Activated naive CD8-positive, alpha-beta T cell treated with anti-CD3 and anti-CD28 coated beads, Interleukin-2, amount 10 ng/mL, durations not matched to agents 7 days and 5 days (primary cell): ENCODE data around the gene PTPN9. TPM values are rescaled to one million over a fixed set of nuclear protein-coding genes. Genes with fewer than 3 reads are reported as not detected.
"Not testable (repeated sequence)": the region's sequence is repeated elsewhere in the genome, so short reads cannot be mapped to it uniquely, and the experiment has no call there.

Experiments used
- ATAC-seq: fragments of 150-1000 bp; cut with Tn5 transposase; one replicate; pipeline ENCODE4 v1.10.0; 2021; ENCODE audit warnings: low read depth, moderate library complexity
- POLR2A ChIA-PET: fragments of 350-600 bp; sonication (Branson Sonifier 250); formaldehyde crosslinking; loops from one replicate; lab custom pipeline; 2021; ENCODE audit warnings: antibody characterized with exemption; lab: Charles Lee
- DNase-seq: peaks from one replicate; pipeline ENCODE4 v3.0.0; 2021
- H3K27ac Mint-ChIP-seq: one replicate; pipeline ENCODE4 v1.8.0; 2022; ENCODE audit warnings: mild to moderate bottlenecking, mixed read lengths
- H3K27me3 Mint-ChIP-seq: one replicate; pipeline ENCODE4 v1.8.0; 2022; ENCODE audit warnings: mild to moderate bottlenecking, moderate library complexity, mixed read lengths
- H3K36me3 Mint-ChIP-seq: one replicate; pipeline ENCODE4 v1.8.0; 2021; ENCODE audit warnings: mild to moderate bottlenecking, mixed read lengths
- H3K4me1 Mint-ChIP-seq: one replicate; pipeline ENCODE4 v1.8.0; 2021; ENCODE audit warnings: mixed read lengths
- H3K4me3 Mint-ChIP-seq: one replicate; pipeline ENCODE4 v1.8.0; 2022; ENCODE audit warnings: mild to moderate bottlenecking, moderate library complexity, mixed read lengths
- H3K9me3 Mint-ChIP-seq: one replicate; pipeline ENCODE4 v1.8.0; 2021; ENCODE audit warnings: mixed read lengths
- total RNA-seq, 2 experiments: library from RNA; stranded (reverse); gene quantifications; one replicate each; pipeline ENCODE4 v1.2.3, GENCODE V29; 2021

PTPN9 gene
- total RNA-seq, 2 experiments from 2014 or later, result 35.8 to 37.5 TPM

DNA sequence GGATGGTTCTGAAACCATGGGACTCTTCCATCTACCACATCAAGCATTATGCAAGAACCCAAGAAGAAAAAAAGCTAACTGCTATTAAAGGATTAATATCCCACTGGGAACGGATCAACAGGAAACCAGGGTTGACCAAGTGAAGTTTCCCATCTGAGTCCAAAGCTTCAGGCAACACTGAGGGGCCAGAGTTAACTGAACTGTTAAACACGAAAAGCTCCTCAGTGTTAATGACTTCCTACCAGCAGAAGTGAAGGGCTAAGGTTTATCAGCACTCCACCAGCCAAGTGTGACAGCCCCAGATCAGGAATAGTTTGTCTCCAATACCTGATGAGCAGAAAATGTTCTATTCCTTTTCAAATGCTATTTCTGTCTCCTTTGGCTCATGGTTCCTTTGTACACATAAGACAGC lies 36.7 kb downstream of the PTPN9 start:
- POLR2A ChIA-PET, result interaction anchor here (1.1 kb wide), 1 partner anchor 98 kb away, joined by 3 read pairs; the partner anchor contains the start of gene IMP3
- no peak for ATAC-seq
- H3K4me3 Mint-ChIP-seq, result no peak overlapping the region
- H3K27ac Mint-ChIP-seq, result no peak overlapping the region
- H3K36me3 Mint-ChIP-seq, result peaks cover 31% of the 10 kb centered on the region
- no peaks in the 10 kb centered on the region for H3K9me3 Mint-ChIP-seq
- peaks cover 16% of the 10 kb centered on the region for H3K4me1 Mint-ChIP-seq
- DNase-seq, result no peak
- no peaks in the 10 kb centered on the region for H3K27me3 Mint-ChIP-seq

DNA sequence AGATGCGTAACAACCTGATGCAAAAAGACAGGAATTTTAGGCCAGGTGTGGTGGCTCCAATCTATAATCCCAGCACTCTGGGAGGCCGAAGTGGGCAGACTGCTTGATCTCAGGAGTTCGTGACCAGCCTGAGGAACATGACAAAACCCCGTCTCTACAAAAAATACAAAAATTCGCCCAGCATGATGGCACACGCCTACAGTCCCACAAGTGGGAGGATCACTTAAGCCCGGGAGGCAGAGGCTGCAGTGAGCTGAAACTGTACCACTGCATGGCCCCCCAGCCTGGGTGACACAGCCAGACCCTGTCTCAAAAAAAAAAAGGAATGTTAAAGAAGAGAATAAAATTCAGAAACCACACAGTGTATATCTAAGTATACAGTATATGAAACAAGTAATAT lies 40.7 kb downstream of the PTPN9 start:
- no peaks in the 10 kb centered on the region for H3K9me3 Mint-ChIP-seq
- no peak for ATAC-seq
- no peak overlapping the region for H3K27ac Mint-ChIP-seq
- H3K4me1 Mint-ChIP-seq, result peaks cover 18% of the 10 kb centered on the region
- H3K36me3 Mint-ChIP-seq, result peaks cover 20% of the 10 kb centered on the region
- H3K4me3 Mint-ChIP-seq, result no peak overlapping the region
- no peak for DNase-seq
- POLR2A ChIA-PET, result no interaction called here
- H3K27me3 Mint-ChIP-seq, result no peaks in the 10 kb centered on the region

GRCh38 chr15:75533945-75534344 lies 45.2 kb downstream of the PTPN9 start:
- Mint-ChIP-seq H3K27me3 (no peaks in the 10 kb centered on the region), H3K9me3 (no peaks in the 10 kb centered on the region)

GRCh38 chr15:75532413-75533250 lies 46.5 kb downstream of the PTPN9 start:
- Mint-ChIP-seq H3K4me3 (no peak overlapping the region), H3K27me3 (no peaks in the 10 kb centered on the region), H3K9me3 (no peaks in the 10 kb centered on the region), H3K36me3 (peaks cover 7% of the 10 kb centered on the region), H3K27ac (no peak overlapping the region), H3K4me1 (peaks cover 7% of the 10 kb centered on the region)
- POLR2A ChIA-PET, result interaction anchor here (0.6 kb wide), 3 partner anchors 19 to 70 kb away, joined by 3 to 4 read pairs (median 4); no protein-coding TSS in a partner anchor
- DNase-seq (no peak), ATAC-seq (no peak)

More at GRCh38 chr15:75533945-75534344, 45.2 kb downstream of the PTPN9 start:
- Mint-ChIP-seq H3K36me3 (peaks cover 11% of the 10 kb centered on the region), H3K27ac (no peak overlapping the region), H3K4me1 (peaks cover 7% of the 10 kb centered on the region), H3K4me3 (no peak overlapping the region)
- ATAC-seq (no peak), DNase-seq (no peak)
- POLR2A ChIA-PET, result interaction anchor here (0.9 kb wide), 1 partner anchor 128 kb away, joined by 4 read pairs; no protein-coding TSS in a partner anchor

DNA sequence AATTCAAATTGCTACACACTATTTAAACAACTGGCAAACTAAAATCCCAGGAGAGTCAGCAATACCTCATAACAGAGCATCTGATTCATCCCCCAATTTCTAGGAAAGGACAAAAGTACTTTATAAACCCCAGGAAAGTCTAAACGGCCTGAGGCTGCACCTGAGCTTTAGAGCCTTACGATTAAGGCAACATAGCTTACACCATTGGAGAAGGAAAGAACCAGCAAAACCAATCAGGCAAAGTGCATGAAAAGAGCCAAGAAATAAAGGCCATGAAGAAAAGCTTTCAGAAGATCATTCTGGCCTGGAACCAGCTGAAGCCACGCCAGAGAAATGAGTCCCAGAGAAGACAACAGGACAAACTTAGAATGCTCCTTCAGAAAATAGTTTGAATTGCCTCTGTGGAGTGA lies 48.1 kb downstream of the PTPN9 start:
- POLR2A ChIA-PET, result no interaction called here
- H3K9me3 Mint-ChIP-seq, result no peaks in the 10 kb centered on the region

GRCh38 chr15:75530169-75530568 lies 48.9 kb downstream of the PTPN9 start:
- Mint-ChIP-seq H3K4me3 (no peak overlapping the region), H3K9me3 (no peaks in the 10 kb centered on the region), H3K27ac (no peak overlapping the region), H3K4me1 (peaks cover 5% of the 10 kb centered on the region), H3K36me3 (peaks cover 19% of the 10 kb centered on the region), H3K27me3 (no peaks in the 10 kb centered on the region)
- POLR2A ChIA-PET, result no interaction called here
- no peak for DNase-seq
- ATAC-seq, result no peak

More for the DNA sequence above, 48.1 kb downstream of the PTPN9 start:
- no peak overlapping the region for H3K27ac Mint-ChIP-seq
- no peaks in the 10 kb centered on the region for H3K27me3 Mint-ChIP-seq
- H3K4me1 Mint-ChIP-seq, result peaks cover 5% of the 10 kb centered on the region
- peaks cover 18% of the 10 kb centered on the region for H3K36me3 Mint-ChIP-seq
- ATAC-seq (no peak), DNase-seq (no peak)
- no peak overlapping the region for H3K4me3 Mint-ChIP-seq

DNA sequence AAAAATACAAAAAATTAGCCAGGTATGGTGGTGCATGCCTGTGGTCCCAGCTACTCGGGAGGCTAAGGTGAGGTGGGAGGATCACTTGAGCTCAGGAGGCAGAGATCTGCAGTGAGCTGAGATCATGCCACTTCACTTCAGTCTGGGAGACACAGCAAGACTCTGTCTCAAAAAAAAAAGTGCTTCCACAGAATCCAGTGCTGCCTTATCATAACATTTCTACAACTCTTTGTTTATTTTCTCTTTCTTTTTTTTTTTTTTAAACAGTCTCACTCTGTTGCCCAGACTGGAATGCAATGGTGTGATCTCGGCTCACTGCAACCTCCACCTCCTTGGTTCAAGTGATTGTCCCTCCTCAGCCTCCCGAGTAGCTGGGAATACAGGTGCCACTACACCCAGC lies 53.4 kb downstream of the PTPN9 start:
- not testable (repeated sequence) for H3K27me3 Mint-ChIP-seq, ATAC-seq, DNase-seq, H3K4me3 Mint-ChIP-seq, H3K9me3 Mint-ChIP-seq, H3K27ac Mint-ChIP-seq, H3K4me1 Mint-ChIP-seq
- POLR2A ChIA-PET, result interaction anchor here (0.8 kb wide), 1 partner anchor 74 kb away, joined by 6 read pairs; the partner anchor contains the start of gene SIN3A
- peaks cover 35% of the 10 kb centered on the region for H3K36me3 Mint-ChIP-seq

- POLR2A ChIA-PET, result no interaction called here
- no peak overlapping the region for H3K27ac Mint-ChIP-seq
Observed at GRCh38 chr15:75523011-75523410, 56.1 kb downstream of the PTPN9 start.

GRCh38 chr15:75517233-75517632 lies 61.9 kb downstream of the PTPN9 start:
- Mint-ChIP-seq H3K9me3 (no peaks in the 10 kb centered on the region), H3K27ac (no peak overlapping the region), H3K27me3 (no peaks in the 10 kb centered on the region), H3K4me3 (no peak overlapping the region), H3K4me1 (no peaks in the 10 kb centered on the region), H3K36me3 (peaks cover 24% of the 10 kb centered on the region)
- DNase-seq, result no peak
- POLR2A ChIA-PET, result no interaction called here
- no peak for ATAC-seq

More at GRCh38 chr15:75523011-75523410, 56.1 kb downstream of the PTPN9 start:
- no peak overlapping the region for H3K4me3 Mint-ChIP-seq
- no peak for ATAC-seq
- H3K27me3 Mint-ChIP-seq, result no peaks in the 10 kb centered on the region
- peaks cover 36% of the 10 kb centered on the region for H3K36me3 Mint-ChIP-seq
- H3K9me3 Mint-ChIP-seq, result no peaks in the 10 kb centered on the region
- no peaks in the 10 kb centered on the region for H3K4me1 Mint-ChIP-seq
- DNase-seq, result no peak

DNA sequence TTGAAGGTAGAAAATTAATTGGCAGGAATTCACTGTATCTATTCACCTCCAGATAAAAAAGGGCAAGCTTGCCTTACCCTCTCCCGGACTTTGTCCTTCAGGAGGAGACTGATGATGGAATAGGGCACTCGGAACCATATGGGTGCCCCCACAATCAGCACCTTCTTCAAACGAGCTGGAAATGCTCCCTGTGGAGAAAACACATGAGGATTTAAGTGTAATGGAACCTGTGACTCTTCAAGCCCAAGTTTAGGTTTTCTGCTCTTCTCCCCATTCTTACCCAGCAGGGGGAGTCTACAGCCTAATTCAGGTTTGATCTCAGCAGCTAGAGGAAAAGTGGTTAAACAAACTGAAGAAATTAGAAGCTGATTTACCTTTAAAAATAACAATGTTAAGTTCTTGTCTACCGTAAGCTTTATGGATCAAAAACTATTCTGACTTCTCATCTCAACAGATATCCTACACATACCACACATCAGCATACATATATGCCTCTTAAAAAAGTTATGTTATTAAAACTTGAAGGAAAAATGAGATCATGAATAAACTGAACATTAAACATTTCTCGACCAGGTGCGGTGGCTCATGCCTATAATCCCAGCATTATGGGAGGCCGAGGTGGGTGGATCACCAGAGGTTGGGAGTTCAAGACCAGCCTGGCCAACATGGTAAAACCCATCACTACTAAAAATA lies 70.1 kb downstream of the PTPN9 start:
- Mint-ChIP-seq H3K36me3 (peaks cover 13% of the 10 kb centered on the region), H3K4me3 (no peak overlapping the region), H3K27ac (no peak overlapping the region), H3K27me3 (no peaks in the 10 kb centered on the region), H3K9me3 (no peaks in the 10 kb centered on the region), H3K4me1 (peaks cover 4% of the 10 kb centered on the region)
- DNase-seq (no peak), ATAC-seq (no peak)
- POLR2A ChIA-PET, result interaction anchor here (0.7 to 2.1 kb wide), 4 partner anchors 13 to 132 kb away, joined by 3 to 10 read pairs (median 6); partner anchors contain the start of gene IMP3

DNA sequence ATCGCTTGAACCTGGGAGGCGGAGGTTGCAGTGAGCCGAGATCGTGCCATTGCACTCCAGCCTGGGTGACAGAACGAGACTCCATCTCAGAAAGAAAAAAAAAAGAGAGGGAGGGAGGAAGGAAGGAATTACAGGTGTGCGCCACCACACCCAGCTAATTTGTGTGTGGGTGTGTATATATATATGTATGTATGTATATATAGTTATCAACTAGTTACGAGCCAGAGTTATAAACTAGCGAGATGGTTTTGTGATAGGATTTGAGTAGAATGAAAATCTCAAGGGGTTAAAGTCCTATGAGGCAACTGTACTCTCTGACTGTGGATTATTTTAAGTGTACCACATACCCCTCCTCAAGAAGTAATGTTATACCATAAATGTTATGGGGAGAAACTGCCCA lies 76.8 kb downstream of the PTPN9 start:
- POLR2A ChIA-PET, result no interaction called here

DNA sequence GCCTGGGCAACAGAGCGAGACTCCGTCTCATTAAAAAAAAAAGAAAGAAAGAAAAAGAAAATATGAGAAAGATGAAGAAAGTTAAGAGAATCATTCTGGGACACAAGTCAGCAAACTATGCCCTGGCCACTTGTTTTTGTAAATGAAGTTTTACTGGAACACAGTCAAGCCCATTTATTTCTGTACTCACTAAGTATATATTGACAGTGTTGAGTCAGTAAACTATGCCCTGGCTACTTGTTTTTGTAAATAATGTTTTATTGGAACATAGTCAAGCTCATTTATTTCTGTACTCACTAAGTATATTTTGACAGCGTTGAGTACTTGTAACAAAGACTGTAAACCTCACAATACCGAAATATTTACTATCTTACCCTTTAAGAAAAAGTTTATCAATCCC lies 85.4 kb downstream of the PTPN9 start:
- POLR2A ChIA-PET, result no interaction called here
- no peak for ATAC-seq
- Mint-ChIP-seq H3K4me3 (no peak overlapping the region), H3K36me3 (peaks cover 20% of the 10 kb centered on the region), H3K27ac (no peak overlapping the region), H3K4me1 (no peaks in the 10 kb centered on the region), H3K27me3 (no peaks in the 10 kb centered on the region), H3K9me3 (no peaks in the 10 kb centered on the region)
- no peak for DNase-seq

More for the DNA sequence above, 76.8 kb downstream of the PTPN9 start:
- no peak for ATAC-seq
- Mint-ChIP-seq H3K27me3 (no peaks in the 10 kb centered on the region), H3K9me3 (no peaks in the 10 kb centered on the region), H3K27ac (no peak overlapping the region), H3K4me3 (no peak overlapping the region), H3K4me1 (no peaks in the 10 kb centered on the region), H3K36me3 (peaks cover 31% of the 10 kb centered on the region)
- DNase-seq, result no peak

DNA sequence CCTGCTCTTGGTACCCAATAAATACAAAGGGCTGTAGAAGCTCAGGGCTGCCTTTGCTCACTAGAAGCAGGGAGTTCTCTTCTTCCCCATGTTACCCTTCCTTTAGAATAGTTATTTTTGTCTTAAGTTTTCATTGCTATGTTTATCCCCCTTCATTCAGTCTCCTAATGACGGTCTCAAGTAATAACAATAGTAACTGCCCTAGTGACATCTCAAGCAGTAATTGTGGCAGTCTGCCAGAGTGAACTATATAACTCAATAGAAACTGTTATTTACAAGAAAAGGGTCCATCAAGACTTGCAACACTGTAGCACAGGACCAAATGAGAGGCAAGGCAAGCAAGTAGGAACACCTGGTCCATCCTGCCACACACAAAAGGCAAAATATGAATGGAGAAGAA lies 95.2 kb downstream of the PTPN9 start:
- POLR2A ChIA-PET, result no interaction called here

More for the DNA sequence above, 95.2 kb downstream of the PTPN9 start:
- no peak for ATAC-seq
- peaks cover 1% of the 10 kb centered on the region for H3K9me3 Mint-ChIP-seq
- no peak overlapping the region for H3K4me3 Mint-ChIP-seq
- peaks cover 5% of the 10 kb centered on the region for H3K4me1 Mint-ChIP-seq
- no peak overlapping the region for H3K27ac Mint-ChIP-seq
- peaks cover 29% of the 10 kb centered on the region for H3K36me3 Mint-ChIP-seq
- DNase-seq, result no peak
- H3K27me3 Mint-ChIP-seq, result no peaks in the 10 kb centered on the region
